ENCODE results near the gene RGS14.
"Not testable (repeated sequence)": the region's sequence is repeated elsewhere in the genome, so short reads cannot be mapped to it uniquely, and the experiment has no call there.

The RGS14 gene

DNA sequence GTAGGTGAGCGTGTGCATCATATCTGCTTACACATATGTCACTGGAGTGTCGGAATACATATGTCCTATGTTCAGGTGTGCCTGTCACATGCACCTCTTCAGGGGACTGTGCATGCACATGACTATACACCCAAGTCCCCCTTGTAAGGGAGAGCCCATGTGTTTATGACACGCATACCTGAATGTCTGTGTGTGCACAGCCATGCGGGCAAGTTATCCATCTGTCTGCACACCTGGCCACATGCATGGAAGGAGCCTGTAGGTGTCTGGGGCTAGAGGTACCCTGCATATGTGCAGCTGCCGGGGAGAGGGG lies 622 bp upstream of the RGS14 start:
- no peak overlapping the region for H3K4me3 ChIP-seq (ENCODE audit: low read depth, low read length)

GRCh38 chr5:177358370-177358819 lies 671 bp downstream of the RGS14 start:
- no peak for TF ChIP-seq CTCF (IDR thresholded peaks at IDR 0.05; ENCODE audit: low read depth, low read length)
- H3K4me3 ChIP-seq (ENCODE audit: low read depth, low read length), result no peak overlapping the region

More for the DNA sequence above, 622 bp upstream of the RGS14 start:
- TF ChIP-seq CTCF (IDR thresholded peaks at IDR 0.05; ENCODE audit: low read depth, low read length), result no peak

GRCh38 chr5:177359451-177359851 lies 1.7 kb downstream of the RGS14 start:
- TF ChIP-seq CTCF (IDR thresholded peaks at IDR 0.05; ENCODE audit: low read depth, low read length), result no peak
- H3K4me3 ChIP-seq (ENCODE audit: low read depth, low read length), result no peak overlapping the region

- TF ChIP-seq CTCF (IDR thresholded peaks at IDR 0.05; ENCODE audit: low read depth, low read length), result no peak
- no peak overlapping the region for H3K4me3 ChIP-seq (ENCODE audit: low read depth, low read length)
These were observed 2.1 kb downstream of the RGS14 start for GRCh38 chr5:177359860-177360259.

- not testable (repeated sequence) for H3K4me3 ChIP-seq (ENCODE audit: low read depth, low read length)
These were observed 3.0 kb downstream of the RGS14 start for GRCh38 chr5:177360740-177361139.

- H3K4me3 ChIP-seq (ENCODE audit: low read depth, low read length), result no peak overlapping the region
- no peak for TF ChIP-seq CTCF (IDR thresholded peaks at IDR 0.05; ENCODE audit: low read depth, low read length)
These were observed 3.9 kb downstream of the RGS14 start for GRCh38 chr5:177361418-177362291.

DNA sequence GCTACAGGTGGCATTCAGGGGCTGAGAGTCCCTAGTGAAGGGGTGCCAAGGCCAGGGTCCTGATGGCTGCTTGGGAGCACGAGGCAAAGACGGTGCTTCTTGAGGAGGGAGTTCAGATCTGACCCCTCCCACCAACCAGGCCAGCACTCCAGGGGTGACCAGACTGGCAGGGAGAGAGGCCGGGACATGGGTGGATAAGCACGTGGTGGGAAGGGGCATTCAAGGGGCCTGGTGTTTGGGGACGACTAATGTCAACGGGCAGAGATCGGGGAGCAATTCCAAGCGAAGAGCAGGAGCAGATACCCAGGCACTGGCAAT lies 4.5 kb downstream of the RGS14 start:
- no peak for TF ChIP-seq CTCF (IDR thresholded peaks at IDR 0.05; ENCODE audit: low read depth, low read length)
- H3K4me3 ChIP-seq (ENCODE audit: low read depth, low read length), result no peak overlapping the region
